ENCODE measurements around the gene TSPO. TPM values are rescaled to one million over a fixed set of nuclear protein-coding genes. Genes with fewer than 3 reads are reported as not detected.
"Not testable (repeated sequence)": the region's sequence is repeated elsewhere in the genome, so short reads cannot be mapped to it uniquely, and the experiment has no call there.

TSPO gene
- polyA plus RNA-seq, 1 donor from 2014 or later, result 125 TPM

- H3K27me3 Mint-ChIP-seq, H3K36me3 Mint-ChIP-seq, H3K9me3 Mint-ChIP-seq: not testable (repeated sequence)
- Mint-ChIP-seq H3K4me3 (peak overlapping the region in 1 of 4 donors; percentile 43), H3K27ac (peak overlapping the region in 1 of 3 donors; percentile 63), H3K4me1 (peaks cover 17 to 29% (median 26%) of the 10 kb centered on the region in 3 donors)
Observed at GRCh38 chr22:43145371-43145770, 6.0 kb upstream of the TSPO start.

DNA sequence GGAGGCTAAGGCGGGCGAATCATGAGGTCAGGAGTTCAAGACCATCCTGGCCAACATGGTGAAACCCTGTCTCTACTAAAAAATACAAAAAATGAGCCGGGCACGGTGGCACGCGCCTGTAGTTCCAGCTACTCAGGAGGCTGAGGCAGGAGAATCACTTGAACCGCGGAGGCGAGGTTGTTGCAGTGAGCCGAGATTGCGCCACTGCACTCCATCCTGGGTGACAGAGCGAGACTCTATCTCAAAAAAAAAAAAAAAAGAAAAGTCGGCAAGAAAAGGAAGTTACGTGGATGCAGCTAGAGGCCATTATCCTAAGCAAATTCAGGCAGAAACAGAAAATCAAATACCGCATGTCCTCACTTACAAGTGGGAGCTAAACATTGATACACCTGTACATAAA lies 5.0 kb upstream of the TSPO start:
- not testable (repeated sequence) for H3K9me3 Mint-ChIP-seq, H3K36me3 Mint-ChIP-seq, H3K27me3 Mint-ChIP-seq
- Mint-ChIP-seq H3K27ac (peak overlapping the region in 2 of 3 donors; percentile 2 to 96), H3K4me3 (peak overlapping the region in 1 of 4 donors; percentile 5), H3K4me1 (peaks cover 17 to 30% (median 23%) of the 10 kb centered on the region in 3 donors)

DNA sequence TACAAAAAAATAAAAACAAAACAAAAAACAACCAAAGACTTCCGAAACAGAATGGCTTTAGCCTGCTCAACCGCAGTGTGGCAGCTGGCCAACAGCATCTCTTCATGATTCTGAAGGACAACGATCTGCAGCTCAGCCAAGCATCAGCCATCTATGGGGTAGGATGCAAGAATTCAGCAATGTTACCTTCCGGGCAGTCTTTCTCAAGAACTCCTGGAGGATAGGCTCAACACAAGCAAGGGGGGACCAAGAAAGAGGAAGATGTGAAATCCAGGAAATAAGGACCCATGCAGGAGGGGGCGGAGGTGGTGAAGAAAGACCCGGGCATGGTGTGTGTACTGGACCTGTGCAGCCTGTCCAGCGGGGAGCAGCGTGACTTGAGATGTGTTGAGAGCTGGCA lies 3.5 kb upstream of the TSPO start:
- H3K36me3 Mint-ChIP-seq, result no peaks in the 10 kb centered on the region
- peaks cover 17 to 27% (median 23%) of the 10 kb centered on the region in 3 donors for H3K4me1 Mint-ChIP-seq
- H3K4me3 Mint-ChIP-seq, result peak overlapping the region; percentile 39 to 91 (median 72)
- H3K27me3 Mint-ChIP-seq, result peaks cover 3% of the 10 kb centered on the region
- H3K9me3 Mint-ChIP-seq, result no peaks in the 10 kb centered on the region
- H3K27ac Mint-ChIP-seq, result peak overlapping the region; percentile 23 to 96 (median 95)

- peaks cover 17 to 26% (median 25%) of the 10 kb centered on the region in 3 donors for H3K4me1 Mint-ChIP-seq
- H3K4me3 Mint-ChIP-seq, result peak overlapping the region in 3 of 4 donors; percentile 59 to 91 (median 65)
- H3K9me3 Mint-ChIP-seq, result no peaks in the 10 kb centered on the region
- peaks cover 4% of the 10 kb centered on the region for H3K27me3 Mint-ChIP-seq
- no peaks in the 10 kb centered on the region for H3K36me3 Mint-ChIP-seq
- H3K27ac Mint-ChIP-seq, result peak overlapping the region in 2 of 3 donors; percentile 23 to 96
Observed at GRCh38 chr22:43148581-43148980, 2.8 kb upstream of the TSPO start.

DNA sequence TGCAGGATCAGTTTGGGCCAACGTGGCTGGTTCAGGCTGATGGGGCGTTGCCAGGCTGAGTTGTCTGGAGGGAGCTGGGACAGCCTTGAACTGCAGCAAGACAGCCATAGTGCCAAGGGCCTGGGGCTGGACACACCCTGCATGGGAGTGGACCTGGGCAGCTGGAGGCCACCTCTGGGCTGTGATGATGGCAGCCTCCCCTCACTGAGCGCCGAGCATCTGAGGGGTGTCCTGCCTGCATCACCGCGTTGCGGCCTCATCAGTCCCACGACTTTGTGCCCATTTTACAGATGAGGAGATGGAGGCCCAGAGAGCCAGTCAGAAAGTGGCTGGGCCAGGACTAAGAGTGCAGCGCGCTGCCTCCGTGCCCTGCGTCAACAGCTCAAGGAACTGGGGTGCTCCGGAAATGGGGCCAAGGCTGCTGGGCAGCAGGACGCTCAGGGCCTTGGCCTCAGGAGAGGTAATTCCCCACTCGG lies 590 bp upstream of the TSPO start:
- Mint-ChIP-seq H3K4me3 (peak overlapping the region; percentile 65 to 97 (median 90)), H3K27me3 (peaks cover 4% of the 10 kb centered on the region), H3K4me1 (peaks cover 17 to 25% (median 21%) of the 10 kb centered on the region in 3 donors), H3K27ac (peak overlapping the region in 1 of 3 donors; percentile 86), H3K36me3 (no peaks in the 10 kb centered on the region), H3K9me3 (no peaks in the 10 kb centered on the region)

- Mint-ChIP-seq H3K27ac (peak overlapping the region in 1 of 3 donors; percentile 53), H3K9me3 (no peaks in the 10 kb centered on the region), H3K36me3 (no peaks in the 10 kb centered on the region), H3K4me1 (peaks cover 16 to 25% (median 18%) of the 10 kb centered on the region in 3 donors), H3K27me3 (peaks cover 4% of the 10 kb centered on the region), H3K4me3 (peak overlapping the region; percentile 69 to 95 (median 89))
Observed at GRCh38 chr22:43152003-43152356, 621 bp downstream of the TSPO start.

DNA sequence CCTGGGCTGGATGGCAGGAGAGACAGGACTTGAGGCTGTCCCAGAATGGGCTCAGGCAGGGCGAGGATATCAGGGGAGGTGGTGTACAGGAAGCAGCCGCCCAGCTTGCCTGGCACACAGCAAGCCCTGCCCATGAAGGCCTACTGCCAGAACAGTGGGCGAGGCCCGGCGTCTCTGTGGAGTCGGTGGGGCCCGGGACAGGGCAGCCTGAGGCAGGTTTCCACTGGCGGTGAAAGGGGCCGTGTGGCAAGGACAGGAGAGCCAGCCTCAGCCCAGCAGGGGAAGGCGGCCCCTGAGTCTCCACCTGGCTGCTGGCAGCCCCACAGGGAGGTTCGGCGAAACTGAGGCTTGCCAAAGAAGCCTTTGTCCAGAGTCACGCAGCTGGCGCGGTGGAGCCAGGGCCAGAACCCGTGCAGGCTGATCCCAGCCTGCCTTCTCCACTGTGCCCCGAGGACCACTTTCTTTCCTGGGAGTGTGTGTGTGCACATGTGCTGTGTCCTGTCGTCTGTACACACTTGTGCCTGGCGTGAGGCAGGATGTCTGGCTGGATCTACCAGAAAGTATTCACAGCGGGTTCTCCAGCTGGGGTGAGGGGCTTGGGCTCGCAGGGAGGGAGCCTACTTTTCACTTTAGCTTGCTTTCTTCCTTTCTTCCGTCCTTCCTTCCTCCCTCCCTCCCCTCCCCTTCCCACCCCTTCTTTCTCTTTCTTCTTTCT lies 1.2 kb downstream of the TSPO start:
- Mint-ChIP-seq H3K27me3 (peaks cover 4% of the 10 kb centered on the region), H3K4me3 (peak overlapping the region; percentile 69 to 95 (median 89)), H3K9me3 (no peaks in the 10 kb centered on the region), H3K4me1 (peaks cover 11 to 21% (median 15%) of the 10 kb centered on the region in 3 donors), H3K36me3 (no peaks in the 10 kb centered on the region), H3K27ac (peak overlapping the region in 1 of 3 donors; percentile 53)

GRCh38 chr22:43153899-43154298 lies 2.5 kb downstream of the TSPO start:
- Mint-ChIP-seq H3K4me1 (peaks cover under 1 to 12% (median 7%) of the 10 kb centered on the region in 3 donors), H3K4me3 (peak overlapping the region in 1 of 4 donors; percentile 60), H3K9me3 (no peaks in the 10 kb centered on the region), H3K27ac (no peak overlapping the region), H3K27me3 (peaks cover 4% of the 10 kb centered on the region), H3K36me3 (peaks cover 3% of the 10 kb centered on the region)

- Mint-ChIP-seq H3K36me3 (peaks cover 3% of the 10 kb centered on the region), H3K27me3 (peaks cover 4% of the 10 kb centered on the region), H3K27ac (peak overlapping the region in 1 of 3 donors; percentile 47), H3K4me1 (peaks cover 0 to 11% (median 7%) of the 10 kb centered on the region in 3 donors), H3K9me3 (no peaks in the 10 kb centered on the region), H3K4me3 (no peak overlapping the region)
Observed at GRCh38 chr22:43154887-43155536, 3.7 kb downstream of the TSPO start.

- Mint-ChIP-seq H3K27me3 (peaks cover 2% of the 10 kb centered on the region), H3K4me3 (no peak overlapping the region), H3K9me3 (no peaks in the 10 kb centered on the region), H3K4me1 (peaks cover 0 to 11% (median 7%) of the 10 kb centered on the region in 3 donors), H3K36me3 (peaks cover 3% of the 10 kb centered on the region), H3K27ac (no peak overlapping the region)
Observed at GRCh38 chr22:43155789-43156188, 4.4 kb downstream of the TSPO start.

- Mint-ChIP-seq H3K9me3 (no peaks in the 10 kb centered on the region), H3K36me3 (peaks cover 3% of the 10 kb centered on the region), H3K4me1 (peaks cover 0 to 7% (median 7%) of the 10 kb centered on the region in 3 donors), H3K27ac (peak overlapping the region in 1 of 3 donors; percentile 19), H3K4me3 (no peak overlapping the region), H3K27me3 (peaks cover 1% of the 10 kb centered on the region)
Observed at GRCh38 chr22:43156413-43156812, 5.1 kb downstream of the TSPO start.

DNA sequence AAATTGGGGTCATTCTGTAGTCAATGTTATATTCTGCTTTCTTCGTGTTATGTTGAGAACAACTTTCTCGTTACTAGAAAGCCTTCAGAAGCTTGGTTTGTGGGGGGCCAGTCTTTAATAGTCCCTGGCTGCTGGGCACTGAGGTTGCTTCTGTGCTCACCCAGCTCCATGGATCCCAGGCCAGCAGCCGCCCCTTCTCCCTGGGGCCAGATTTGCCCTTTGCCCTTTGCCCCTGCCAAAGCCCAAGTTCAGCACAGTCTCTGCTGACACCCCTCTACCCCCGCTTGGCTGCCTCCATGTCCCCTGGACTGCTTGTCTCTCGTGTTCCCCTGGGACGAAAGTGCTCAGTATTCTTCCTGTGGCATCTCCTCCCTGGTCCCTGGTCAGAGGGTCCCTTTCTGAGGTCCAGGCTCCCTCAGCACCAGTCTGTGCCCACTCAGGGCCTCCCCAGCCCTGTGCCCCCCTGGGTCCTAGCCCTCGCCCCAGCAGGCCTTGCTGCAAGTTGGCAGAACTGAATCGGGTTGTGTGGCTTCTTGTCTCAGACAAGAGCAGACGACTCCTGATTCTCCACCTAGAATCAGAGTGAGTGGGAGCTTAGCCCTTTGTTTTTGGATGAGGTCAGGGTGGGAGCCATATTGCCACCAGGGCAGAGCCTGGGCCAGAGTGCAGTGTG lies 6.7 kb downstream of the TSPO start:
- H3K4me1 Mint-ChIP-seq, result peaks cover 0 to 6% (median 5%) of the 10 kb centered on the region in 3 donors
- H3K4me3 Mint-ChIP-seq, result no peak overlapping the region
- H3K9me3 Mint-ChIP-seq, result no peaks in the 10 kb centered on the region
- H3K27me3 Mint-ChIP-seq, result peaks cover under 1% of the 10 kb centered on the region
- peak overlapping the region in 1 of 3 donors; percentile 57 for H3K27ac Mint-ChIP-seq
- peaks cover 3% of the 10 kb centered on the region for H3K36me3 Mint-ChIP-seq

GRCh38 chr22:43158778-43159483 lies 7.6 kb downstream of the TSPO start:
- peaks cover 3% of the 10 kb centered on the region for H3K36me3 Mint-ChIP-seq
- no peak overlapping the region for H3K4me3 Mint-ChIP-seq
- no peaks in the 10 kb centered on the region for H3K9me3 Mint-ChIP-seq
- peaks cover 4 to 8% (median 7%) of the 10 kb centered on the region in 3 donors for H3K4me1 Mint-ChIP-seq
- H3K27me3 Mint-ChIP-seq, result peaks cover 3% of the 10 kb centered on the region
- no peak overlapping the region for H3K27ac Mint-ChIP-seq

GRCh38 chr22:43159484-43160178 lies 8.3 kb downstream of the TSPO start:
- H3K4me3 Mint-ChIP-seq, result no peak overlapping the region
- peaks cover 3% of the 10 kb centered on the region for H3K36me3 Mint-ChIP-seq
- H3K27ac Mint-ChIP-seq, result no peak overlapping the region
- peaks cover 5% of the 10 kb centered on the region for H3K27me3 Mint-ChIP-seq
- no peaks in the 10 kb centered on the region for H3K9me3 Mint-ChIP-seq
- H3K4me1 Mint-ChIP-seq, result peaks cover 10 to 12% (median 12%) of the 10 kb centered on the region in 3 donors

All from IgD-negative memory B cell (primary cell).